ENCODE data around the gene MARCHF7. TPM values are rescaled to one million over a fixed set of nuclear protein-coding genes. Genes with fewer than 3 reads are reported as not detected.

MARCHF7 gene
- total and polyA plus RNA-seq, 2 of the 8 experiments (the other 6 are each of a cell fraction or from before 2014, with no cell fraction given), result 18.3 to 116 TPM

GRCh38 chr2:159738509-159739390, 26.4 kb downstream of the MARCHF7 start (continued):
- TF ChIP-seq MAFK (IDR thresholded peaks at IDR 0.05; ENCODE audit: low read depth, low read length) (no peak), CTCF (IDR thresholded peaks at IDR 0.05; ENCODE audit: control extremely low read depth in 1 of 3, insufficient read depth in 1 of 3, low read depth in 1 of 3, low read length in 3 of 3) (no peak), CHD2 (IDR thresholded peaks at IDR 0.05; ENCODE audit: low read length) (no peak)

All from H1 (cell line).